ENCODE data around the gene SMC2. TPM values are rescaled to one million over a fixed set of nuclear protein-coding genes. Genes with fewer than 3 reads are reported as not detected.

Gene SMC2
- total RNA-seq, 2 experiments from 2014 or later = 56.4 to 89.3 TPM

GRCh38 chr9:104142799-104143549 is 48.9 kb downstream of the SMC2 start:
- POLR2A ChIA-PET = no interaction called here
- no peak for TF ChIP-seq EZH2phosphoT487 (IDR thresholded peaks at IDR 0.05; ENCODE audit: borderline replicate concordance, low read depth, low read length)
- no peak overlapping the region for H3K4me2 ChIP-seq (ENCODE audit: low read length)

GRCh38 chr9:104143550-104143910 is 49.4 kb downstream of the SMC2 start:
- Histone ChIP-seq H3K4me3 (ENCODE audit: low read depth, low read length, poor library complexity, severe bottlenecking) (no peak overlapping the region), H3K27ac (ENCODE audit: low read depth, low read length, poor library complexity, severe bottlenecking) (no peak overlapping the region), H4K20me1 (ENCODE audit: insufficient read depth, low read length) (no peaks in the 10 kb centered on the region), H3K9me2 (ENCODE audit: insufficient read depth, low read length) (no peaks in the 10 kb centered on the region), H3K79me2 (ENCODE audit: insufficient read depth, low read depth, low read length) (no peaks in the 10 kb centered on the region), H3K4me2 (ENCODE audit: low read length) (no peak overlapping the region), H3K4me1 (ENCODE audit: insufficient read depth, low read length, poor library complexity, severe bottlenecking) (no peaks in the 10 kb centered on the region), H3K36me3 (ENCODE audit: insufficient read depth, low read length) (peaks cover 59% of the 10 kb centered on the region), H3K9me3 (ENCODE audit: low read length) (no peaks in the 10 kb centered on the region), H2AFZ (ENCODE audit: low read length) (no peak overlapping the region)
- intact Hi-C loops (cut with micrococcal nuclease; ENCODE audit: unreplicated experiment) = no loop called here
- TF ChIP-seq EZH2phosphoT487 (IDR thresholded peaks at IDR 0.05; ENCODE audit: borderline replicate concordance, low read depth, low read length) (no peak), CTCF (conservative IDR thresholded peaks at IDR 0.05; ENCODE audit: low read length) (no peak)
- ChIA-PET POLR2A (no interaction called here), CTCF (ENCODE audit: unreplicated experiment) (no interaction called here)
- BruUV-seq (replicated peaks) = no TSS peak
- no peak for DNase-seq (ENCODE audit: low spot score)

More at GRCh38 chr9:104142799-104143549, 48.9 kb downstream of the SMC2 start:
- Histone ChIP-seq H3K27ac (ENCODE audit: low read depth, low read length, poor library complexity, severe bottlenecking) (no peak overlapping the region), H3K4me1 (ENCODE audit: insufficient read depth, low read length, poor library complexity, severe bottlenecking) (no peaks in the 10 kb centered on the region), H3K9me3 (ENCODE audit: low read length) (no peaks in the 10 kb centered on the region), H4K20me1 (ENCODE audit: insufficient read depth, low read length) (no peaks in the 10 kb centered on the region), H3K9me2 (ENCODE audit: insufficient read depth, low read length) (no peaks in the 10 kb centered on the region), H2AFZ (ENCODE audit: low read length) (no peak overlapping the region), H3K4me3 (ENCODE audit: low read depth, low read length, poor library complexity, severe bottlenecking) (no peak overlapping the region), H3K79me2 (ENCODE audit: insufficient read depth, low read depth, low read length) (no peaks in the 10 kb centered on the region), H3K36me3 (ENCODE audit: insufficient read depth, low read length) (peaks cover 65% of the 10 kb centered on the region)
- no TSS peak for BruUV-seq (replicated peaks)
- CTCF ChIA-PET (ENCODE audit: unreplicated experiment) = no interaction called here
- DNase-seq (ENCODE audit: low spot score) = no peak
- intact Hi-C loops (cut with micrococcal nuclease; ENCODE audit: unreplicated experiment) = no loop called here

- ChIA-PET CTCF (ENCODE audit: unreplicated experiment) (no interaction called here), POLR2A (no interaction called here)
- H3K79me2 ChIP-seq (ENCODE audit: insufficient read depth, low read depth, low read length) = no peaks in the 10 kb centered on the region
- H4K20me1 ChIP-seq (ENCODE audit: insufficient read depth, low read length) = no peaks in the 10 kb centered on the region
- TF ChIP-seq CTCF (conservative IDR thresholded peaks at IDR 0.05; ENCODE audit: low read length) = no peak
- TF ChIP-seq EZH2phosphoT487 (IDR thresholded peaks at IDR 0.05; ENCODE audit: borderline replicate concordance, low read depth, low read length) = no peak
- no peak overlapping the region for H3K27ac ChIP-seq (ENCODE audit: low read depth, low read length, poor library complexity, severe bottlenecking)
- H2AFZ ChIP-seq (ENCODE audit: low read length) = no peak overlapping the region
- no peak for DNase-seq (ENCODE audit: low spot score)
- no peak overlapping the region for H3K4me2 ChIP-seq (ENCODE audit: low read length)
- H3K4me1 ChIP-seq (ENCODE audit: insufficient read depth, low read length, poor library complexity, severe bottlenecking) = no peaks in the 10 kb centered on the region
- no peaks in the 10 kb centered on the region for H3K9me3 ChIP-seq (ENCODE audit: low read length)
- H3K36me3 ChIP-seq (ENCODE audit: insufficient read depth, low read length) = peaks cover 51% of the 10 kb centered on the region
- H3K4me3 ChIP-seq (ENCODE audit: low read depth, low read length, poor library complexity, severe bottlenecking) = no peak overlapping the region
- intact Hi-C loops (cut with micrococcal nuclease; ENCODE audit: unreplicated experiment) = no loop called here
- BruUV-seq (replicated peaks) = no TSS peak
- H3K9me2 ChIP-seq (ENCODE audit: insufficient read depth, low read length) = no peaks in the 10 kb centered on the region
Measured at GRCh38 chr9:104144336-104144735, 50.2 kb downstream of the SMC2 start.

All from OCI-LY7 (cell line).